HG02973 (cell line): ENCODE data around the gene KIFAP3.

Experiments used
- ATAC-seq: cut with Tn5 transposase; IDR thresholded peaks from one replicate; pipeline ENCODE4 v1.9.1; 2021; ENCODE audit warnings: moderate library complexity; ENCODE audit not compliant: unreplicated experiment

KIFAP3 gene

GRCh38 chr1:169995993-169996392 lies 78.5 kb downstream of the KIFAP3 start:
- no peak for ATAC-seq

DNA sequence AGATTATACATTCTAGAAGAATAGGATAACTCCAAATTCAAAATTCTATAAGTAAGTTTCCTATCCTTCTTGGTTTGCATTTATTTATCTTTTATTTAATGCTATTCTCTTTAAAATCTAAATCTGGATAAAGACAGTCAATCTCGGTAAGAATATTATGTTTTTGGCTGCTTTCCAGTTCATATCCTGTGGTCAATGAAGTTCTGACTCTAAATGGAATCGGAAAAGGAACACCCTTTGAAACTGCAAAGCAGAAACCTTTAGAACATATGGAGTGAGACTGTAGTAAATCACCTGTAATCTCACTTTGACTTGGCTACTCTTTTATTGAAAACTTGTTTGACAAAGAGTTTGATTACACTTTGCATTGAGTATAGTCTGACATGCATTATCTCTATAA lies 85.2 kb downstream of the KIFAP3 start:
- ATAC-seq = no peak

- ATAC-seq = no peak
Measured at GRCh38 chr1:169985757-169986156, 88.7 kb downstream of the KIFAP3 start.

DNA sequence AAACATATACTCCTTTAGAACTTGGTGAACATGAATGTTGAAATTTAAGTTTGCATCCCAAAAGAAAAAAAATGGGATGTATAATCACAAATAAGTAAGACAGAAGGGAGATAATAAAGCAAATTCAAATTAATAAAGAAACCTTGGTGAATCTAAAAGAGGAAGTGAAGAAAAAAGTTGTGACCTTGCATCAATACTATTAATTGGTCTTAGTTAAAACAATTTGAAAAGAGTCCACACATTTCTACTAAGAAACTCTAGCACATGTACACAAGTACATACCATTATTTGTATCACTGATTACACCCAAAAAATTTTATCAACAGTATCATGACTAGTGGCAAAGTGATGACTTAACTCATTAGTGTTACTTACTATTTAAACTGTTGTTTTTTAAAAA lies 100.4 kb downstream of the KIFAP3 start:
- no peak for ATAC-seq

DNA sequence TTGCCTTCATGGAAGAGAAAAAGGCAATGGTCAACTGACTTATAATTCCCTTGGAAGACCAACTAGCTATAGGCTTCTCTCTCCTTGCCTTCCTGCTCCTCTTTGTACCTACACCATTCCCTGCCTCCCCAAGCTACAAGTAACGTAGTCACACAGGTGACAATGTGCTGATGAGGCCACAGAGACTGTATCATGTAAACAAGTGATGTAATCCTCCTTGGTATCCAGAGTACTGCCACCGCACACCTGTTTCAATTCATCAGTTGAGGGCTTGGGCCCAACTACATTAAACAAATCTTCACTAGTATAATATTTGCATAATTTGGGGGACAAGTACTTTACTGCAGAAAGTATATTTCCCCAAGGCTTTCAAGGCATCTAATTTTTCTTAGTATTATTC lies 104.4 kb downstream of the KIFAP3 start:
- ATAC-seq = no peak

- no peak for ATAC-seq
Measured at GRCh38 chr1:169968174-169968573, 106.3 kb downstream of the KIFAP3 start.

DNA sequence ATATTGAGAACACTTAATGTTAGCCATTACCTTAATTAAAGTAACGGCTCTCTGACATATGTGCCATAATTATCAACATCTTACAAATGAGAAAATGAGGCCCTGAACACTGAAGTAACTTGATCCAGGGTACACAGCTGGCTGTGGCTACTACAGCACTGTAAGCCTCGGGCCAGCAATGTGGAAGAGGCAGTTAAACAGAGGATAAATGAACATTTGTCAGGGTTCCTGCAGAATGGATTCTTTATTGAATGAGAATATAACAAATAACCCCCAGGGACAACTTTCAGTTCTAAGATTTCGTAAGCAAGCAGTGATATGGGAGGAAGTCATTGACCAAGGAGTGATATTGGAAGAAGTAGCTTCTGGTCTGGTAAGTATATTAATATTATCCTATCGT lies 110.3 kb downstream of the KIFAP3 start:
- no peak for ATAC-seq

DNA sequence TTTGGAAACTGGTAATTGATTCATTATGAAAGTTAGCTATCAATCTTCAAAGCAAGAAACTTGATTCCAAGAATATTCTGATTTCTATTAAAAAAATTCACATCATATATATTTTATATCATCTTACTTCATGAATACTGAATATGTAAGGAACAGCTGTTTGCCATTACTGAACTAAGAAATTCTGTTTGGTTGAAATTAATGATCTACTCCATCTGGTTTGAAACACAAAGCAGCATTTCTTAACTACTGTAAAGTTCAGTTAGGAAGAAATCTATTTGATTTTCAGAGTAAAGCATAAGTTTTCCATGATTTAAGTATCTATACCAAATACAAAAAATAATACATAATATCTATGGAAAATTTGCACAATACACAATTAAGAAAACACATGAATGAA lies 114.8 kb downstream of the KIFAP3 start:
- ATAC-seq = no peak

GRCh38 chr1:169958987-169959386 lies 115.5 kb downstream of the KIFAP3 start:
- ATAC-seq = no peak

DNA sequence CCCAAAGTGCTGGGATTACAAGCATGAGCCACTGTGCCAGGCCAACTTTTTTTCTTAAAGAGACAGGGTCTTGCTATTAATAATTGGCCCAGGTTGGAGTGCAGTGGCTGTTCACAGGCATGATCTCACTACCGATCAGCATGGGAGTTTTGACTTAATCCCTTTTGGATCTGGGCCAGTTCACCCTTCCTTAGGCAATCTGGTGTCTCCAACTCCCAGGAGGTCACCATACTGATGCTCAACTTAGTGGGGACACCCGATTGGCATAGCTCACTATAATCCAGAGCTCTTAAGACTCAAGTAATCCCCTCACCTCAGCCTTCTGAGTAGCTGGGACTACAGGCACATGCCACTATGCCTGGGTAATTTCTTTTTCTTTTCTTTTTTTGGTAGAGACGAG lies 116.6 kb downstream of the KIFAP3 start:
- no peak for ATAC-seq

DNA sequence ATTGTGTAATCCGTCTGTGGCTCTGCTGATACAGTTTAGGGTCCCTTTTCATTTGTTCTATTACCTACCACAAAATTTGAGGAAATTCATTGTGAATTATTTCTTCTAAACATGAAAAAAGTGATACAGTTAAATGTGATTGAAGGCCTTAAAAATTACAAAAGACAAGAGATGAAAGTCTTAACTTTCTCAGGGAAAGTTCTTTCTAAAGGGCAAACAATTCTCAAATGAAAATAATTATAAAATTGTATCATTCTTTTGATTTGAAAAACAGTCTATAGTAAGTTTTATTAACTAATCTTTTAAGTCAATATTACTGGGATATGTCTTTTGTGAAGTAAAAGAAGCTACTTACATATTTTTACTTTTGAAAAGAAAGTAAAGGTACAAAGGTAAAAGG lies 123.4 kb downstream of the KIFAP3 start:
- ATAC-seq = no peak

GRCh38 chr1:169949139-169949538 lies 125.4 kb downstream of the KIFAP3 start:
- ATAC-seq = no peak

DNA sequence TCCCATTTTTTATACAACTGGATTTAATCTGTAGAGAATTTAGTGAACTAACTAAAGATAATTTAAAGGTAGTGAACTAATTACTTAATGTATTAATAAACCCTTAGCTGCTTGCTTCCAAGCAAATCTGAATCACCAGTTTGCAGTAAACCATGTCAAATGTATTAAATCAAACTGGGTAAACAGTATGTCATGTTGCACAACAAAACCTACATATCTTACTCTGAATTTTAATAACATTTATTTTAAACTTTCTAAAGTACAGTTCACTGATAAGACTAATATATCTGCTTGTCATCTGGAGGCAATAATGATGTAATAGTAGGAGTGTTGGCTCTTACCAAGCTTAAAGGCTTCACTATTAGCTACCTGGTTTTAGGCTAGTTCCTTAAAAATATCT lies 128.3 kb downstream of the KIFAP3 start:
- no peak for ATAC-seq

DNA sequence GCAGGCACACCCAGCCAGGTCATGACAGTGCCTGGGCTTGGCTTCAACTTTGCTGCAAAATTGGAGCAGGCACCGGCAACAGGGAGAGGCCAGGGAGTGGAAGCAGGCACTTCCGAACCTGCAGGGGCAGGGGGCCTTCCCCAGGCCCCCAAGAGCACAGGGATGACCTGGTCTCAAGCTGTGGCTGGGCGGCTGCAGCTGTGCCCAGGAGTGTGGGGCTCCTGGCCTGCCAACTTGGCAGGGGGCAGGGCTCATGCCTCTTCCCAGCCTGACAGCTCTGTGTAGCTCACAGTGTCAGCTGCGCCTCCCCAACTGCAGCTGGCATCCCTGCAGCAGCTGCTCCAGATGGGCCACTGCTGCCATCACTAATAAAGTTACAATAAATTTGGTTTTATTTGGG lies 129.3 kb downstream of the KIFAP3 start:
- ATAC-seq = no peak

GRCh38 chr1:169944621-169945020 lies 129.9 kb downstream of the KIFAP3 start:
- ATAC-seq = no peak

DNA sequence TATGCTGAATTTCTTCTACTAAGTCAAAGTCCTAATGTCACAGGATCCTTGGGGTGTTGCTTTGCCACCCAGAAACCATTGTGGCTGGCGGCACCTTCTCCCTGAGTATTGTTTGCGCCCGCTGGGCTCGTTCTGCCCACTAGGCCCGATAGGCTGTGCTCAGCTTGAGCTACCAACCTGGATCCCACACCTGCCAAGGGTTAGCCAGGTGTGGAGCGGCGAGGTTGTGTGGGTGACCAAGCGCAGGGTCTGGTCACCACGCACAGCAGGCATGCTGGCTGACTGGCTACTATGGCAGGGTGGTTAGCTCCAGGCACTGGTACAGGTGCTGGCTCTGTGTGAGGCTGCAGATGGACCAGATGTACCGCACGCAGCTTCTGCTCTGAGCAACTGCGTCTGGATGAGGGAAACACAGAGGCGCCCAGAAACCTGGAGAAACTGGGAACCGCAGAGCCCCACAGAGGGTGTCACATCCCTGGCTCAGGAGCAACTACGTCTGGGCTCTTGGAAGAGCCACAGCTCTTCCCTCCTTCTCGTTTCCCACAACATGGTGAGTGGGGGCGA lies 130.4 kb downstream of the KIFAP3 start:
- ATAC-seq = no peak

DNA sequence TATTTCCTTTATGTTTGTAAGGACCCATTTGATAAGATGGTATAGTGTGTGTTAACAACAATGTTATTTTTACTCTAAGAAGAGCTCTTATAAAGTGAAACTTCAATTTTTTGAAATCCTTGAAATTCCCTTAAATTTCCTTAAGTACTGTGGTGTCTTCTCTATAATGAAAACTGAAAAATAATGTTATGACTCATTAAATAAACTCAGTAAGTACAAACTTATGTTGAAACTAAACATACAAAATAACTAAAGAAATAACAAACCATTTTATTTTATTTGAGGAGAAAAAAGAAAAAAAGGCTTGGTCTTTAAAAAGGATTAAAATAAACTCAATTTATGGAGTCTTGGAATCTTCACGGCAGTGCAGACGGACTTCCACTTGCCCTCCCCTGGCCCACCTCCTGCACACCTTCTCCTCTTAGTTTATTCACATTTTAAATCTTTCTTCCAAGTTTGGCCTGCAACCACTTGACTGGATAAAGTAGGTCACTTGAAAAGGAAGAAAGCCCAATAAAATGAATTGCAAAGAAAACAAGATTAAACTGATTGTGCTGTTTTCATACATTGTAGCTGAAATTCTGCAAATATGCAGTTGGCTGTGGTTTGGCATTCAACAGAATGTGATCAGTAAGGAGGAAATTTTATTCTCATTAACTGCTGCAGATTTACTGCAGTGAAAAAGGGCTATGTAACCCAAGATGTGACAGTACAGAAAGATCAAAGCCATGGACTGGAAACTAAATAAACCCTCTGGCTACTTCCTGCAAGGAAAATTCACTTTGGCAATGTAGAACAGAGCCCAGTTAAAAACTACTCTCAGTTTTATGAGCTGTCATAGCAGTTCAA lies 132.3 kb downstream of the KIFAP3 start:
- ATAC-seq = no peak

GRCh38 chr1:169933984-169934725 lies 140.3 kb downstream of the KIFAP3 start:
- ATAC-seq = no peak

DNA sequence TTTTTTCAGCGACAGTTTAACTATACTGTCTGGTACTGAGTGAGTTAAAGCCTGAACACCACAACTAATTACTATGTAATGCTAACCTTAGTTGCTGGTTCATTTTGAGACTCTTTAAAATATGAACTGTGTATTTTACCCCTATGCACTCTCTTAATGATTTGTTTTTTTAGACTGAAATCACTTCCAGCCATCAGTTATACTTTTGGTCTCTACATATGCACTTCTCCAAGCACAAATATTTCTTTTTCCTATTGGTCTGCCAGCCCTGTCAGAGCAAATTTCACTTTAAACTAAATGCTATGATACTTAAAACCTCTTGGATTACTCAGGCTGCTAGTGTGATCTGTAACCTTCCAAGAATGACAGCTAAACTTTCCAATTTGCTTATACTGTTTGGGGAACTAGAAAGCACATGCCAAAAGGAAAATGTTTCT lies 142.7 kb downstream of the KIFAP3 start:
- ATAC-seq = no peak

DNA sequence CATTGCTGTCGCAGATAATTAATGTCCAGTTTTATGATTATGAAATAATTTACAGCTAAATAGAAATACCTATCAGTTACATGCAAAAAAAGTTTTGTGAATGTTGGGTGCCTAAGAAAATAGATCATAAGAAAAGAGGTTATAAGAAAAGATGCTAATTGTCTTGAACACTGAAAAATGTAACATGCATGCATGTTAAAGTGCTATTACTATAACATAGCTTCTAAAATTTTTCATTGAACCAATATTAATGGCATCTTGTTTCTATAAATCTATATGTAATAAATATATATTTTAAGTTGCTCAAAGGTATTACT lies 145.3 kb downstream of the KIFAP3 start:
- no peak for ATAC-seq

- peak; percentile 68 for ATAC-seq
Measured at GRCh38 chr1:169928438-169929209, 145.9 kb downstream of the KIFAP3 start.
